Urothelium cell line (cell line): ENCODE measurements around the gene TMEM185A.
A peak's percentile ranks its signal among the peaks of the same experiment; 100 is the strongest.
"Not testable (repeated sequence)": the region's sequence is repeated elsewhere in the genome, so short reads cannot be mapped to it uniquely, and the experiment has no call there.

ENCODE experiments used
- DNase-seq: peaks from one replicate; pipeline ENCODE4 v3.0.0; 2011; ENCODE audit warnings: low spot score, mixed read lengths
- FAIRE-seq: peaks from 2 replicates; lab custom pipeline; 2011; peaks lifted over from hg19 to GRCh38; lab: Jason Lieb, UNC

Gene TMEM185A

GRCh38 chrX:149631234-149632165 is at the start of gene TMEM185A:
TMEM185A (minus strand) TSS chrX:149631792; CDS start chrX:149631580, 212 bp downstream.
- DNase-seq (peak; percentile 53), FAIRE-seq (no peak)

GRCh38 chrX:149681182-149681581 is 49.6 kb upstream of the TMEM185A start:
- FAIRE-seq (no peak), DNase-seq (no peak)

GRCh38 chrX:149679164-149679678 is 47.6 kb upstream of the TMEM185A start:
- FAIRE-seq, DNase-seq: not testable (repeated sequence)

- not testable (repeated sequence) for DNase-seq, FAIRE-seq
These were observed 44.0 kb upstream of the TMEM185A start for GRCh38 chrX:149675554-149675953.

- FAIRE-seq, DNase-seq: not testable (repeated sequence)
These were observed 43.5 kb upstream of the TMEM185A start for GRCh38 chrX:149675088-149675487.

- not testable (repeated sequence) for DNase-seq, FAIRE-seq
These were observed 29.0 kb upstream of the TMEM185A start for GRCh38 chrX:149660613-149661012.

GRCh38 chrX:149656260-149656884 is 24.8 kb upstream of the TMEM185A start:
- DNase-seq, FAIRE-seq: not testable (repeated sequence)

GRCh38 chrX:149652232-149652981 is 20.8 kb upstream of the TMEM185A start:
- no peak for FAIRE-seq
- no peak for DNase-seq

- FAIRE-seq (no peak), DNase-seq (no peak)
These were observed 18.6 kb upstream of the TMEM185A start for GRCh38 chrX:149650162-149650561.

- no peak for FAIRE-seq
These were observed 17.3 kb upstream of the TMEM185A start for GRCh38 chrX:149648932-149649331.

GRCh38 chrX:149647505-149647904 is 15.9 kb upstream of the TMEM185A start:
- FAIRE-seq: no peak
- DNase-seq: no peak

More at GRCh38 chrX:149648932-149649331, 17.3 kb upstream of the TMEM185A start:
- no peak for DNase-seq

- no peak for FAIRE-seq
- DNase-seq: no peak
These were observed 11.9 kb upstream of the TMEM185A start for GRCh38 chrX:149643496-149643895.

GRCh38 chrX:149641835-149642234 is 10.2 kb upstream of the TMEM185A start:
- FAIRE-seq (no peak), DNase-seq (no peak)

GRCh38 chrX:149641432-149641831 is 9.8 kb upstream of the TMEM185A start:
- FAIRE-seq: no peak
- no peak for DNase-seq

- FAIRE-seq (no peak), DNase-seq (no peak)
These were observed 8.0 kb upstream of the TMEM185A start for GRCh38 chrX:149639568-149639967.

- DNase-seq (peak; percentile 22), FAIRE-seq (no peak)
These were observed 7.3 kb upstream of the TMEM185A start for GRCh38 chrX:149638860-149639259.

- FAIRE-seq: no peak
- DNase-seq: no peak
These were observed 1.9 kb upstream of the TMEM185A start for GRCh38 chrX:149633511-149633910.

- DNase-seq: peak; percentile 5
- FAIRE-seq: no peak
These were observed 835 bp downstream of the TMEM185A start for GRCh38 chrX:149630681-149631233.

GRCh38 chrX:149629730-149630387 is 1.7 kb downstream of the TMEM185A start:
- no peak for FAIRE-seq

GRCh38 chrX:149628768-149629167 is 2.8 kb downstream of the TMEM185A start:
- no peak for DNase-seq
- no peak for FAIRE-seq

More at GRCh38 chrX:149629730-149630387, 1.7 kb downstream of the TMEM185A start:
- DNase-seq: no peak
